ENCODE data around the gene AMBRA1. TPM values are rescaled to one million over a fixed set of nuclear protein-coding genes. Genes with fewer than 3 reads are reported as not detected.
"Not testable (repeated sequence)": the region's sequence is repeated elsewhere in the genome, so short reads cannot be mapped to it uniquely, and the experiment has no call there.

AMBRA1 gene
- polyA plus RNA-seq, 3 donors: 26.6 to 27.4 (median 27.1) TPM

- no peak for DNase-seq
Observed at GRCh38 chr11:46616551-46617133, 22.8 kb upstream of the AMBRA1 start.

- DNase-seq: no peak
Observed at GRCh38 chr11:46615756-46616155, 21.9 kb upstream of the AMBRA1 start.

GRCh38 chr11:46612326-46612725 is 18.5 kb upstream of the AMBRA1 start:
- no peak for DNase-seq

- DNase-seq: no peak
Observed at GRCh38 chr11:46611526-46612304, 17.9 kb upstream of the AMBRA1 start.

GRCh38 chr11:46609386-46609785 is 15.6 kb upstream of the AMBRA1 start:
- DNase-seq: no peak

- DNase-seq: no peak
Observed at GRCh38 chr11:46607516-46607915, 13.7 kb upstream of the AMBRA1 start.

GRCh38 chr11:46604796-46605195 is 11.0 kb upstream of the AMBRA1 start:
- no peak for DNase-seq

GRCh38 chr11:46603704-46604308 is 10.0 kb upstream of the AMBRA1 start:
- no peak for DNase-seq

- no peak for DNase-seq
Observed at GRCh38 chr11:46601129-46601528, 7.3 kb upstream of the AMBRA1 start.

- DNase-seq: no peak
Observed at GRCh38 chr11:46600194-46600960, 6.6 kb upstream of the AMBRA1 start.

GRCh38 chr11:46599340-46600193 is 5.7 kb upstream of the AMBRA1 start:
- no peak for DNase-seq

GRCh38 chr11:46597609-46598219 is 3.9 kb upstream of the AMBRA1 start:
- no peak for DNase-seq

- DNase-seq: no peak
Observed at GRCh38 chr11:46597155-46597554, 3.3 kb upstream of the AMBRA1 start.

- no peak for DNase-seq
Observed at GRCh38 chr11:46594785-46595184, 962 bp upstream of the AMBRA1 start.

GRCh38 chr11:46594374-46594700 is 514 bp upstream of the AMBRA1 start:
- DNase-seq: no peak

GRCh38 chr11:46590740-46591605 is 2.9 kb downstream of the AMBRA1 start:
- DNase-seq: no peak

GRCh38 chr11:46588915-46589314 is 4.9 kb downstream of the AMBRA1 start:
- DNase-seq: no peak

GRCh38 chr11:46588131-46588530 is 5.7 kb downstream of the AMBRA1 start:
- no peak for DNase-seq

GRCh38 chr11:46583513-46583912 is 10.3 kb downstream of the AMBRA1 start:
- DNase-seq: not testable (repeated sequence)

- no peak for DNase-seq
Observed at GRCh38 chr11:46582588-46582987, 11.2 kb downstream of the AMBRA1 start.

All from renal pelvis (tissue), 4 donors.